ENCODE data around the gene ZEB1. TPM values are rescaled to one million over a fixed set of nuclear protein-coding genes. Genes with fewer than 3 reads are reported as not detected.
"Not testable (repeated sequence)": the region's sequence is repeated elsewhere in the genome, so short reads cannot be mapped to it uniquely, and the experiment has no call there.

ZEB1 gene
- total RNA-seq, 2 experiments from 2014 or later, result 24.8 to 29.1 TPM

DNA sequence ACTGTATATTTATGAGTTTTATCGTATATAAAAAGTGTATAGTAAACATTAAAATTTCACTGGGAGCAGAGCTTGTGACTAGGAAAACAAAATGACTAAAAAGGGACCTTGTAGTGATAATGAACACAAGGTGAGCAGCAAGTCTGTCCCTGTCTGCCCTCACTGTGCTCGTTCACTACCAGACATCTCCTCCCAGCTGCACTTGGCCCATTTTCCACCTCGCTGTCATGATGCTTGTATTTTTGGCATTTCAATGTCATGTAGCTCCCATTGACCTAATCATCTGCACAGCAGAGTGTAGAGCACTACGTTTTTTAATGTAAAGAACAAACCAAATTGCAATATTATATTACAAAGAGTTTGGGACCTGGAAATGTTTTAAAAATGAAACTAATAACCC, 207.2 kb downstream of the ZEB1 start:
- Mint-ChIP-seq H3K27me3 (ENCODE audit: low read depth) (no peaks in the 10 kb centered on the region), H3K27ac (no peak overlapping the region), H3K9me3 (no peaks in the 10 kb centered on the region), H3K36me3 (ENCODE audit: low read depth) (peaks cover 32% of the 10 kb centered on the region), H3K4me1 (ENCODE audit: low read depth) (peaks cover 8% of the 10 kb centered on the region), H3K4me3 (no peak overlapping the region)
- intact Hi-C loops (cut with micrococcal nuclease), result no loop called here
- no peak for DNase-seq
- CTCF ChIA-PET, result no interaction called here

DNA sequence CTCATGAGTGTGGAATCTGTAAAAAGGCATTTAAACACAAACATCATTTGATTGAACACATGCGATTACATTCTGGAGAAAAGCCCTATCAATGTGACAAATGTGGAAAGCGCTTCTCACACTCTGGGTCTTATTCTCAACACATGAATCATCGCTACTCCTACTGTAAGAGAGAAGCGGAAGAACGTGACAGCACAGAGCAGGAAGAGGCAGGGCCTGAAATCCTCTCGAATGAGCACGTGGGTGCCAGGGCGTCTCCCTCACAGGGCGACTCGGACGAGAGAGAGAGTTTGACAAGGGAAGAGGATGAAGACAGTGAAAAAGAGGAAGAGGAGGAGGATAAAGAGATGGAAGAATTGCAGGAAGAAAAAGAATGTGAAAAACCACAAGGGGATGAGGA, 207.7 kb downstream of the ZEB1 start:
- CTCF ChIA-PET, result no interaction called here
- no peak for DNase-seq
- peaks cover 27% of the 10 kb centered on the region for H3K36me3 Mint-ChIP-seq (ENCODE audit: low read depth)
- no peak overlapping the region for H3K4me3 Mint-ChIP-seq
- no peak overlapping the region for H3K27ac Mint-ChIP-seq
- H3K4me1 Mint-ChIP-seq (ENCODE audit: low read depth), result peaks cover 8% of the 10 kb centered on the region
- intact Hi-C loops (cut with micrococcal nuclease), result no loop called here
- peaks cover under 1% of the 10 kb centered on the region for H3K9me3 Mint-ChIP-seq
- no peaks in the 10 kb centered on the region for H3K27me3 Mint-ChIP-seq (ENCODE audit: low read depth)

DNA sequence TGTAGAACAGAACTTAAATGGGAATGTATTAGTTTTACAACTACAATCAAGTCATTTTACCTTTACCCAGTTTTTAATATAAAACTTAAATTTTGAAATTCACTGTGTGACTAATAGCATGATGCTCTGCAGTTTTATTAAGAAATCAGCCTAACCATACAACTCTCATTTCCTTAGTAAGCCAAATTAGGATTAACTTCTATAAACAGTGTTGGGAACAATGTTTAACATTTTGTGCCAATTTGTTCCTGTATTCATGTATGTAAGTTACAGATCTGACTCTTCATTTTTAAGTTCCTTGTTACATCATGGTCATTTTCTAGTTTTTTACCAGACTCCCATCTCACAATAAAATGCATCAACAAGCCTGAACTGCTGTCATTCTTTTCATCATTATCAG, 209.8 kb downstream of the ZEB1 start:
- peaks cover 4% of the 10 kb centered on the region for H3K9me3 Mint-ChIP-seq

DNA sequence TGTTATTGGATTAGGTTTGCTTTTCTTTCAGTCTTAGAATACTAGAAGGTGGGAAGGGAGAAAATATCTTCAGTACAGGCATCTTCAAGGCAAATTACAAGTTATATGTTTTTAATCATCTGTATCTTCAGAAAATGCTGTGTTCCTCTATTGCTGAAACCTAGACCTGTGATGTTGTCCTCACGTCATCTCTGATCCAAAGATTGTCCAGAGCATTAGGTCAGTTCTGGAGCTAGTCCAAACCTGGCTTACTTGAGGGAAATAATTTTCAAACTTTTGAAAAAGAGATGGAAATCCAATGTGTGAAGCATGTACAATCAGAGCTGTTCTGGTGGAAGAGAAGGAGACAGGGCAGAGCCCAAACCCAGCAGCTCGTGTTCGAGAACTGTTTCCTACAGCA, 217.3 kb downstream of the ZEB1 start:
- CTCF ChIA-PET, result interaction anchor here (0.7 kb wide), 1 partner anchor 378 kb away, joined by 3 read pairs; no protein-coding TSS in a partner anchor
- no peak for DNase-seq
- intact Hi-C loops (cut with micrococcal nuclease), result no loop called here
- Mint-ChIP-seq H3K9me3 (peaks cover 4% of the 10 kb centered on the region), H3K27ac (no peak overlapping the region), H3K4me1 (ENCODE audit: low read depth) (no peaks in the 10 kb centered on the region), H3K4me3 (no peak overlapping the region), H3K36me3 (ENCODE audit: low read depth) (no peaks in the 10 kb centered on the region), H3K27me3 (ENCODE audit: low read depth) (peaks cover under 1% of the 10 kb centered on the region)

More for the DNA sequence above, 209.8 kb downstream of the ZEB1 start:
- Mint-ChIP-seq H3K27me3 (ENCODE audit: low read depth) (no peaks in the 10 kb centered on the region), H3K4me3 (no peak overlapping the region), H3K36me3 (ENCODE audit: low read depth) (peaks cover 24% of the 10 kb centered on the region), H3K27ac (no peak overlapping the region), H3K4me1 (ENCODE audit: low read depth) (peaks cover 8% of the 10 kb centered on the region)
- CTCF ChIA-PET, result no interaction called here
- intact Hi-C loops (cut with micrococcal nuclease), result no loop called here
- DNase-seq, result no peak

DNA sequence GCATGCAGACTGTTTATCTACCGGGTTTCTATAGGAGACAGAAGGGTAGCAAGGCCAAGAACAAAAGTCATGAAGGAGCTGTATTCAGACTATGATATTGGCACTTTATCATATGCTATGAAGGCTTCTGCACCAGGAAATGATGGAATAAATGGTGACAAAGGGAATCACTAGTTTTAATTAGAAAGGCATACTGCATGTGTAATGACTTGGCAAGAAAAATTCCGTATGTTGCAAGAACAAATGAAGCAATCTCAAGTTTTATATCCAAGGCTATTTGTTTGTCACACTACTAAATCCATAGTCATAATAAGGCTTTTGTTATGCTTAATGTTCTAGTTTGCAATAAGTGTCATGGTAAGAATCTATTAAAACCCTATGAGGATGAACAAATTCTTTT, 230.9 kb downstream of the ZEB1 start:
- intact Hi-C loops (cut with micrococcal nuclease), result no loop called here

DNA sequence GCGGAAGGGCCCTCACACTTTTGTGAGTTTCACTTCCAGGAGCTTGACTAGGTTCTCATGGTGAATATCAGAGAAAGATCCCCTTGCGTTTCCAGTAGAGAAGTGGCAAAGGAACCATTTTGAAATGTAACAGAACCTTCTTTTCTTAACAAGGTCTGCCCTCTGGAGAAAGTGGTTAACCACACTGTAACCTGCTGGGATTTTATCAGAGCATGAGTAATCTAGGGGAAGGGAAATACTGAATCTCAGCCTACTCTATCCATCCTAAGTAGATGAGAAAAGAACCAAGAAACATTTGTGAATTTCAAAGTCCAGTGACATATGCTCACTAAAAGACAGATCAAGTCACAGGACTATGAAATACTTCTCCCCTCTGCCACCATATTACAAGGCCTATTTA, 235.5 kb downstream of the ZEB1 start:
- Mint-ChIP-seq H3K27me3 (ENCODE audit: low read depth) (peaks cover 12% of the 10 kb centered on the region), H3K27ac (no peak overlapping the region), H3K9me3 (peaks cover 21% of the 10 kb centered on the region), H3K4me3 (no peak overlapping the region), H3K4me1 (ENCODE audit: low read depth) (no peaks in the 10 kb centered on the region), H3K36me3 (ENCODE audit: low read depth) (peaks cover 2% of the 10 kb centered on the region)
- DNase-seq, result no peak
- CTCF ChIA-PET, result no interaction called here
- intact Hi-C loops (cut with micrococcal nuclease), result no loop called here

More for the DNA sequence above, 230.9 kb downstream of the ZEB1 start:
- Mint-ChIP-seq H3K36me3 (ENCODE audit: low read depth) (no peaks in the 10 kb centered on the region), H3K27me3 (ENCODE audit: low read depth) (no peaks in the 10 kb centered on the region), H3K27ac (no peak overlapping the region), H3K9me3 (no peaks in the 10 kb centered on the region), H3K4me3 (no peak overlapping the region), H3K4me1 (ENCODE audit: low read depth) (no peaks in the 10 kb centered on the region)
- CTCF ChIA-PET, result interaction anchor here (0.5 kb wide), 1 partner anchor 14 kb away, joined by 3 read pairs; no protein-coding TSS in a partner anchor
- no peak for DNase-seq

DNA sequence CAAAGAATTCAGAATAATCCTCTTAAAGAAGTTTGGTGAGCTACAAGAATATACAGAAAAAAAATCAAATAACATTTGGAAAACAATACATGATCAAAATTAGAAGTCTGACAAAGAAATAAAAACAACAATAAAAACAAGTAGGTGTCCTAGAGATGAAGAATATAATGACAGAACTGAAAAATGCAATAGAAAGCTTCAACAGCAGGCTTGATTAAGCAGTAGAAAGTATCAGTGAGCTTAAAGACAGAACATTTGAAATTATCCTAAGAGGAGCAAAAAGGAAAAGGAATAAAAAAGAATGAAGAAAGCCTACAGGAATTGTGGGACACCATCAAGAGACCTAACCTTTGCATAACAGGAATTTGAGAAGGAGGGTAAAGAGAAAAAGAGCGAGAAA, 238.8 kb downstream of the ZEB1 start:
- CTCF ChIA-PET, result no interaction called here
- Mint-ChIP-seq H3K4me3 (no peak overlapping the region), H3K27ac (no peak overlapping the region), H3K4me1 (ENCODE audit: low read depth) (no peaks in the 10 kb centered on the region), H3K9me3 (peaks cover 30% of the 10 kb centered on the region), H3K27me3 (ENCODE audit: low read depth) (peaks cover 15% of the 10 kb centered on the region), H3K36me3 (ENCODE audit: low read depth) (peaks cover 2% of the 10 kb centered on the region)
- intact Hi-C loops (cut with micrococcal nuclease), result no loop called here
- no peak for DNase-seq

DNA sequence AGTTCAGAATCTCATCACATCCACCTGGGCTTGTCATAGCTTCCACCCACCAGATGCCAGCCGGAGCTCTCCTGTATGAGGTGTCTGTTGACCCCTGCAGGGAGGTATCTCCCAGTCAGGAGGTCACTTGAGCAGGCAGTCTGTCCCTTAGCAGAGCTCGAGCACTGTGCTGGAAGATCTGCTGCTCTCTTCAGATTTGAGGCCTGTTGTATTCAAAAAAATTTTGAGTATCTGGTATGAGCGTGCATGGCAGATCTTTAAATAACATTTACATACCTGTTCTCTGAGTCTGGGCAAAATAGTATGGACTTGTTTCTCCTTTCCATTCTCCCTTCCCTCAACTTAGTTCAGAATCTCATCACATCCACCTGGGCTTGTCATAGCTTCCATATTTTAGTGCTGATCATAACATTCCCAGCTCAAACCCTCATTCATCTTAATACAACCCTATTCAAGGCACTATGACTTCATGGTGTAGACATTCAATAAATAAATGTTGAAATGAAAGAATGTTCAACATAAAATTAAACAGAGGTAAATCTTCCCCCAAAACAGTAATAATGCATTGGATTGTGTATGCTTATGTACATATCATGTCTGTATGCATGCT, 249.3 kb downstream of the ZEB1 start:
- H3K36me3 Mint-ChIP-seq (ENCODE audit: low read depth); DNase-seq; intact Hi-C loops (cut with micrococcal nuclease); H3K4me3 Mint-ChIP-seq; H3K4me1 Mint-ChIP-seq (ENCODE audit: low read depth); H3K9me3 Mint-ChIP-seq; H3K27me3 Mint-ChIP-seq (ENCODE audit: low read depth); CTCF ChIA-PET; H3K27ac Mint-ChIP-seq: not testable (repeated sequence)

DNA sequence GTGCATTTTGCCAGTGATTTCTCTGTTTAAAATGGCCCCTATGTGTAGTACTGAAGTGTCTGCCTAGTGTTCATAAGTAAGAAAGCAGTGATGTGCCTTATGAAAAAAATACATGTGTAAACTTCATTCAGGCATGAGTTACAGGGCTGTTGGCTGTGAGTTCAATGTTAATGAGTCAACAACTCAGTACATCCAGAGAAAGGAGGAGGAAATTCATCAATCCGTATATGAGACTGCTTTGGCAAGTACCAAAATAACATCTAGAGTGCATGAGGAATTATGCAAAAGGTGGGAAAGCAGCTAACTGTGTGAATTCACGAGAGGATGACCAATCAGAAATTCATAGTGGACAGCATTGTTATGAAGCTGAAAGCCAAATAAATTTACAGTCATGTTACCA, 255.6 kb downstream of the ZEB1 start:
- intact Hi-C loops (cut with micrococcal nuclease), result no loop called here
- DNase-seq, result no peak
- Mint-ChIP-seq H3K27ac (no peak overlapping the region), H3K9me3 (peaks cover 7% of the 10 kb centered on the region), H3K36me3 (ENCODE audit: low read depth) (no peaks in the 10 kb centered on the region), H3K4me1 (ENCODE audit: low read depth) (peaks cover 8% of the 10 kb centered on the region), H3K4me3 (no peak overlapping the region), H3K27me3 (ENCODE audit: low read depth) (peaks cover 2% of the 10 kb centered on the region)
- CTCF ChIA-PET, result no interaction called here

DNA sequence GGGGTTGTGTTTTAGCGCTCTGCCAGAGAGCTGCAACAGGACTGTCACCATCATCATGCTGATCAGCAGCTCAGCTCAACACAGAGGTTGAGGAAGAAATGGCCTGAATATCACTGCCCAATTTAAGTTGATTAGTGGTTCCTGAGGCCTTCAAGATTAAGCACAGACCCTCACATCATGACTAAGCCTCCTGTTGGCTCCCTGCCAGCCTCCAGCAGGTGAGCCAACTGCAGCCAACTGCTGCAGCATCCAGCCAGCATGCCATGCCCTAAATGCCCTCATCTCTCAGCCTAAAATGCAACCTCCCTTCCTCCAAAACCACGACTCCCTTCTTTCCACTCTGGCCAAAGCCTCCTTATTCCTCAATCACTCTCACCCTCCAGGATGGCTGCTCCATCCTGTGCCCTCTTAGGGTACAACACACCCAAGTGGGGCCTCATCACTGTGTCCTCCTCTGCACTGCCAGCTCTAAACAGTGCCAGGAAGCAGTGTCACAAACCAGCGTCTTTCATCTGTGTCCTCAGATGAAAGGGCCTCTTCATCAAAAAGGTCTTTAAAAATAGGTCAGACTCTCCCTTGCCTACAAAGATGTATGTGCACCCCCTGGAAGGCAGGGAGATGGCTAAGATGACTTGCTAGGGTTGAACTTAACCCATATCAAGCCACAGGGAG, 259.3 kb downstream of the ZEB1 start:
- Mint-ChIP-seq H3K27me3 (ENCODE audit: low read depth) (peaks cover 3% of the 10 kb centered on the region), H3K4me3 (no peak overlapping the region), H3K27ac (no peak overlapping the region), H3K9me3 (peaks cover 7% of the 10 kb centered on the region), H3K36me3 (ENCODE audit: low read depth) (no peaks in the 10 kb centered on the region), H3K4me1 (ENCODE audit: low read depth) (peaks cover 8% of the 10 kb centered on the region)
- peak; percentile 23 for DNase-seq
- intact Hi-C loops (cut with micrococcal nuclease), result no loop called here
- CTCF ChIA-PET, result no interaction called here

DNA sequence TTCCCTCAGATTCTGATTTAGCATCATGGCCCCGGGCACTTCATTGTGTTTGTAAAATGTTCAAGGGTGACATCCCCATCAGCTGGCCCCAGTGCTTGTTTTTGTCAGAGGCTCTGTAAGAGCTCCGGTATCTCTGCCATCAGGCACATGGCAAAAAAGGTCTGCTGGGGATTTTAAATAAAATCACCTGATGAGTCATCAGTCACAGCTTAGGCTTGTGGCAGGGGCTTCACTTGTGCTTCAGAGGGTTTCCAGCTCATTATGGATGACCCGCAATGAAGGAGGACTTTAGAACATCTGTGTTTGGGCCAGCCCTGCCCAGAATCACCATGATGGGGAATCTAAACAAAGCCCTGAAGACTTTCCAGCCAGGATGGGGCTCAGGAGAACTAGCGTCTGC, 259.9 kb downstream of the ZEB1 start:
- no peak overlapping the region for H3K27ac Mint-ChIP-seq
- CTCF ChIA-PET, result interaction anchor here (0.6 kb wide), 1 partner anchor 31 kb away, joined by 3 read pairs; no protein-coding TSS in a partner anchor
- intact Hi-C loops (cut with micrococcal nuclease), result no loop called here
- DNase-seq, result no peak
- peaks cover 6% of the 10 kb centered on the region for H3K27me3 Mint-ChIP-seq (ENCODE audit: low read depth)
- H3K36me3 Mint-ChIP-seq (ENCODE audit: low read depth), result no peaks in the 10 kb centered on the region
- peaks cover 7% of the 10 kb centered on the region for H3K9me3 Mint-ChIP-seq
- H3K4me1 Mint-ChIP-seq (ENCODE audit: low read depth), result peaks cover 8% of the 10 kb centered on the region
- H3K4me3 Mint-ChIP-seq, result no peak overlapping the region
